SK-N-SH treated with all-trans-retinoic acid at 6 μM for 48 hours (cell line): ENCODE results near the gene TMEM144.

Source experiments
- CSDC2 ChIP-seq: fragments of 250-450 bp; sonication (Bioruptor Pico); IDR thresholded peaks from 2 replicates; pipeline ENCODE4 v1.5.0; 2020; ENCODE audit warnings: mild to moderate bottlenecking, moderate library complexity
- TCF4 ChIP-seq: fragments of 250-450 bp; sonication (Bioruptor Pico); IDR thresholded peaks from 2 replicates; pipeline ENCODE4 v1.8.0; 2021; ENCODE audit warnings: mild to moderate bottlenecking, moderate library complexity, borderline replicate concordance
- ZFP3 ChIP-seq: fragments of 250-450 bp; sonication (Bioruptor Pico); IDR thresholded peaks from 2 replicates; pipeline ENCODE4 v1.5.0; 2020; ENCODE audit warnings: mild to moderate bottlenecking, moderate library complexity
- TF ChIP-seq, protein P1 (sequence below): fragments of 250-450 bp; sonication (Bioruptor Pico); IDR thresholded peaks from 2 replicates; pipeline ENCODE4 v1.5.0; 2020; ENCODE audit warnings: mild to moderate bottlenecking, moderate library complexity
- TF ChIP-seq, protein P2 (sequence below): fragments of 250-450 bp; sonication (Bioruptor Pico); IDR thresholded peaks from 2 replicates; pipeline ENCODE4 v1.5.1; 2020; ENCODE audit warnings: low read depth, mild to moderate bottlenecking, moderate library complexity
- TF ChIP-seq, protein P3 (sequence below): fragments of 250-450 bp; sonication (Bioruptor Pico); IDR thresholded peaks from 2 replicates; pipeline ENCODE4 v1.5.1; 2021; ENCODE audit warnings: mild to moderate bottlenecking, moderate library complexity

DNA sequence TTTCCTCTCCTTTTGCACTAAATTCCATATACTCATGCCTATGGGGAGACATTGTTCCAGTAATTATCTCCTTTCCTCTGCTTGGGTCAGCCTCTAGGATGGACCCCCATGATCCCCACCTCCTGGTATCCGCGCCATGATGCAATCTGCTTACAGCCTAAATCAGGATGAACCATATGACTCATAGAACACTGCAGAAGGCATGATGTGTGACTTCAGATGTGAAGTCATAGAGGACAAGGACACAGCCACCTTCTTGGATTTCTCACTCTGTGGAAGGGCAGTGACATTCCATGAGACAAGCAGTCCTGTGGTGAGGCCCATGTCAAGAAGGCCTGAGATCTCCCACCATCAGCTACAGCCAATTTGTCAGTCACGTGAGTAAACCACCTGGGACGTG lies 9.0 kb upstream of the TMEM144 start:
- TF ChIP-seq, protein P1, sequence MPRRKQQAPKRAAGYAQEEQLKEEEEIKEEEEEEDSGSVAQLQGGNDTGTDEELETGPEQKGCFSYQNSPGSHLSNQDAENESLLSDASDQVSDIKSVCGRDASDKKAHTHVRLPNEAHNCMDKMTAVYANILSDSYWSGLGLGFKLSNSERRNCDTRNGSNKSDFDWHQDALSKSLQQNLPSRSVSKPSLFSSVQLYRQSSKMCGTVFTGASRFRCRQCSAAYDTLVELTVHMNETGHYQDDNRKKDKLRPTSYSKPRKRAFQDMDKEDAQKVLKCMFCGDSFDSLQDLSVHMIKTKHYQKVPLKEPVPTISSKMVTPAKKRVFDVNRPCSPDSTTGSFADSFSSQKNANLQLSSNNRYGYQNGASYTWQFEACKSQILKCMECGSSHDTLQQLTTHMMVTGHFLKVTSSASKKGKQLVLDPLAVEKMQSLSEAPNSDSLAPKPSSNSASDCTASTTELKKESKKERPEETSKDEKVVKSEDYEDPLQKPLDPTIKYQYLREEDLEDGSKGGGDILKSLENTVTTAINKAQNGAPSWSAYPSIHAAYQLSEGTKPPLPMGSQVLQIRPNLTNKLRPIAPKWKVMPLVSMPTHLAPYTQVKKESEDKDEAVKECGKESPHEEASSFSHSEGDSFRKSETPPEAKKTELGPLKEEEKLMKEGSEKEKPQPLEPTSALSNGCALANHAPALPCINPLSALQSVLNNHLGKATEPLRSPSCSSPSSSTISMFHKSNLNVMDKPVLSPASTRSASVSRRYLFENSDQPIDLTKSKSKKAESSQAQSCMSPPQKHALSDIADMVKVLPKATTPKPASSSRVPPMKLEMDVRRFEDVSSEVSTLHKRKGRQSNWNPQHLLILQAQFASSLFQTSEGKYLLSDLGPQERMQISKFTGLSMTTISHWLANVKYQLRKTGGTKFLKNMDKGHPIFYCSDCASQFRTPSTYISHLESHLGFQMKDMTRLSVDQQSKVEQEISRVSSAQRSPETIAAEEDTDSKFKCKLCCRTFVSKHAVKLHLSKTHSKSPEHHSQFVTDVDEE (CRISPR knock-in tag) = no peak
- TF ChIP-seq, protein P2, sequence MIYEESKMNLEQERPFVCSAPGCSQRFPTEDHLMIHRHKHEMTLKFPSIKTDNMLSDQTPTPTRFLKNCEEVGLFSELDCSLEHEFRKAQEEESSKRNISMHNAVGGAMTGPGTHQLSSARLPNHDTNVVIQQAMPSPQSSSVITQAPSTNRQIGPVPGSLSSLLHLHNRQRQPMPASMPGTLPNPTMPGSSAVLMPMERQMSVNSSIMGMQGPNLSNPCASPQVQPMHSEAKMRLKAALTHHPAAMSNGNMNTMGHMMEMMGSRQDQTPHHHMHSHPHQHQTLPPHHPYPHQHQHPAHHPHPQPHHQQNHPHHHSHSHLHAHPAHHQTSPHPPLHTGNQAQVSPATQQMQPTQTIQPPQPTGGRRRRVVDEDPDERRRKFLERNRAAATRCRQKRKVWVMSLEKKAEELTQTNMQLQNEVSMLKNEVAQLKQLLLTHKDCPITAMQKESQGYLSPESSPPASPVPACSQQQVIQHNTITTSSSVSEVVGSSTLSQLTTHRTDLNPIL (CRISPR knock-in tag) = no peak
- TF ChIP-seq, protein P3, sequence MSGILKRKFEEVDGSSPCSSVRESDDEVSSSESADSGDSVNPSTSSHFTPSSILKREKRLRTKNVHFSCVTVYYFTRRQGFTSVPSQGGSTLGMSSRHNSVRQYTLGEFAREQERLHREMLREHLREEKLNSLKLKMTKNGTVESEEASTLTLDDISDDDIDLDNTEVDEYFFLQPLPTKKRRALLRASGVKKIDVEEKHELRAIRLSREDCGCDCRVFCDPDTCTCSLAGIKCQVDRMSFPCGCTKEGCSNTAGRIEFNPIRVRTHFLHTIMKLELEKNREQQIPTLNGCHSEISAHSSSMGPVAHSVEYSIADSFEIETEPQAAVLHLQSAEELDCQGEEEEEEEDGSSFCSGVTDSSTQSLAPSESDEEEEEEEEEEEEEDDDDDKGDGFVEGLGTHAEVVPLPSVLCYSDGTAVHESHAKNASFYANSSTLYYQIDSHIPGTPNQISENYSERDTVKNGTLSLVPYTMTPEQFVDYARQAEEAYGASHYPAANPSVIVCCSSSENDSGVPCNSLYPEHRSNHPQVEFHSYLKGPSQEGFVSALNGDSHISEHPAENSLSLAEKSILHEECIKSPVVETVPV (CRISPR knock-in tag) = no peak
- TF ChIP-seq ZFP3 = no peak
- no peak for TF ChIP-seq CSDC2 (CRISPR knock-in tag)
- TF ChIP-seq TCF4 (CRISPR knock-in tag) = no peak
